HG02623 (cell line): ENCODE data around the gene LCN12.
A peak's percentile ranks its signal among the peaks of the same experiment; 100 is the strongest.

Source experiments
- ATAC-seq: cut with Tn5 transposase; IDR thresholded peaks from one replicate; pipeline ENCODE4 v1.9.1; 2021; ENCODE audit warnings: moderate library complexity; ENCODE audit not compliant: unreplicated experiment

Gene LCN12

DNA sequence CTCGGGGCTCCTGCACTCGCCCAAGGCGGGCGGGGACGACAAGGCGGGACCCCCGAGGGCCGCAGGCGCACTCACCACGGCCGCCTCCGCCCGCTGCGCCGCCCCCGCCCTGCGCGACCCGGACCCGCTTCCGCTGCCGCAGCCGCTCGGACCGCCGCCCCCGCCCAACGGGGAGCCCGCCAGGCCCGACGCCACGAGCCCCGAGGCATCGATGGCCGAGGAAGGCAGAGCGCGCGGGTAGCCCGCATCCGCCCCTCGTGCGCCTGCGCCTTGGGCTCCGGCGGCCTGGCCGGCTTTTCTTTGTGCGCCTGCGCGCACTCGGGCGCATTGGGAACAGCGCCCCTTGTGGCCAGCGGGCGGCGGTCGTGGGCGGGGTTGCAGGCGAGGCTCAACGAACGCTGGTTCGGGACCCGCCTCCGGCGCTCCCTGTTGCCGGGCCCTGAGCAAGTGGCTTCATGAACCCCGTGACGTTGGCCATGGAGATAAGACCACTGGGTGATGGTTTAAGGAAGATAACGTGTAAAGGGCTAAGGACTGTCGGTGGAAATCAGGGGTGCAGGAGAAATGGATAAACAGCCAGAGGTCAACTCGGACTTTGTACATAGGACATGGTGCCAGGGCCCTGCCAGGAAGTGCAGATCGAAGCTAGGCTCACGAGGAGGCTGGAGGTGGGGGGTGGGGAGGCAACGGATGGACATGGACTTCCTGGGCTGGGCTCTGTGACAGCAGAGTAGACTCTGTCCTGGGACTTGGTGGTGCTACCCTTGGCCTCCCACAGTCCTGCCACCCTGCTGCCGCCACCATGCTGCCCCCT, 7.3 kb upstream of the LCN12 start, which contains the start of the genes C8G and FBXW5:
Gene C8G, plus strand, starts transcription at position 725 of the 814 bp plus-strand sequence. Its CDS starts 78 bp downstream, at position 803.
Gene FBXW5, minus strand, starts transcription at position 220 of the 814 bp plus-strand sequence. CDS start 655 bp downstream, outside the sequence.
- peak; percentile 61 for ATAC-seq

DNA sequence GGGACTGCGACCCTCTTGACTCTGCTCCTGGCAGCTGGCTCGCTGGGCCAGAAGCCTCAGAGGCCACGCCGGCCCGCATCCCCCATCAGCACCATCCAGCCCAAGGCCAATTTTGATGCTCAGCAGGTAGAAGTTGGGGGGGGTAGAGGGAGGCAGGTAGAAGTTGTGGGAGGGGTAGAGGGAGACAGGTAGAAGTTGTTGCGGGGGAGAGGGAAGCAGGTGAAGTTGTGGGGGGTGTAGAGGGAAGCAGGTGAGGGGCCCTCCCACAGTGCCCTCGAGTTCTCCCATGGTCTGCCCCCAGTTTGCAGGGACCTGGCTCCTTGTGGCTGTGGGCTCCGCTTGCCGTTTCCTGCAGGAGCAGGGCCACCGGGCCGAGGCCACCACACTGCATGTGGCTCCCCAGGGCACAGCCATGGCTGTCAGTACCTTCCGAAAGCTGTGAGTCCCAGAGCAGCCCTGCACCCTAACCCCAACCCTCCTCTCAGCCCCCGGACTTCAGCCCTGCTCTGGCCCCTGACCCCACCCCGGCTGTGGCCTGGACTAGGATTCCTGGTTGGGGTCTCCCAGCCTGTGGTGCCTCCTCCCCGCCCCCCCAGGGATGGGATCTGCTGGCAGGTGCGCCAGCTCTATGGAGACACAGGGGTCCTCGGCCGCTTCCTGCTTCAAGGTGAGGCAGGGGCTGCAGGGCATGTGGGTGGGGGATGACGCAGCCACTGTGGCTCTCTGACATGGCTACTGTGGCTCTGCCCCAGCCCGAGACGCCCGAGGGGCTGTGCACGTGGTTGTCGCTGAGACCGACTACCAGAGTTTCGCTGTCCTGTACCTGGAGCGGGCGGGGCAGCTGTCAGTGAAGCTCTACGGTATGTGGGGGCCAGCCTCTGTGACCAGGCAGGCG, 6.5 kb upstream of the LCN12 start:
- no peak for ATAC-seq

DNA sequence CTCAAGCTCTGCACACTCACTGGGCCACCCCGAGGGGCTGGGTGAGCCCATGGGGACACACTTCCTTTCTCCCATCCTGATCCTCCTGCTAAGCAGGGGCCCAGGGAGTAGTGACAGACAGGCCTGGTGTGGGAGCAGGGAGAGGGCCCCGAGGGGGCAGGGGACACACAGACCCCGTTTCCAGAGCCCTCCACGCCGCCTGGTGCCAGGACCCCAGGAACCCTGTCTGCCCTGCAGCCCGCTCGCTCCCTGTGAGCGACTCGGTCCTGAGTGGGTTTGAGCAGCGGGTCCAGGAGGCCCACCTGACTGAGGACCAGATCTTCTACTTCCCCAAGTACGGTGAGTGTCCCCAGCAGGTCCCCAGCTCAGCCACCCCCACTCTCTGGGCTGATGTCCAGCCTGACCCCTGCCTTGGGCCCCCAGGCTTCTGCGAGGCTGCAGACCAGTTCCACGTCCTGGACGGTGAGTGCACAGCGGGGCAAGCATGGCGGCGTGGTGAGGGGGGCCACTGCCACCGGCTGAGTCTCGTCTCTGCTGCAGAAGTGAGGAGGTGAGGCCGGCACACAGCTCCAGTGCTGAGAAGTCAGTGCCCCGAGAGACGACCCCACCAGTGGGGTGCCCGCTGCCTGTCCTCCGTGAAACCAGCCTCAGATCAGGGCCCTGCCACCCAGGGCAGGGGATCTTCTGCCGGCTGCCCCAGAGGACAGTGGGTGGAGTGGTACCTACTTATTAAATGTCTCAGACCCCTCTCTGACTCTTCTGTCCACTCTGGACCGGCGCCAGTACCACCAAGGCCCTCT, 5.6 kb upstream of the LCN12 start:
- no peak for ATAC-seq

DNA sequence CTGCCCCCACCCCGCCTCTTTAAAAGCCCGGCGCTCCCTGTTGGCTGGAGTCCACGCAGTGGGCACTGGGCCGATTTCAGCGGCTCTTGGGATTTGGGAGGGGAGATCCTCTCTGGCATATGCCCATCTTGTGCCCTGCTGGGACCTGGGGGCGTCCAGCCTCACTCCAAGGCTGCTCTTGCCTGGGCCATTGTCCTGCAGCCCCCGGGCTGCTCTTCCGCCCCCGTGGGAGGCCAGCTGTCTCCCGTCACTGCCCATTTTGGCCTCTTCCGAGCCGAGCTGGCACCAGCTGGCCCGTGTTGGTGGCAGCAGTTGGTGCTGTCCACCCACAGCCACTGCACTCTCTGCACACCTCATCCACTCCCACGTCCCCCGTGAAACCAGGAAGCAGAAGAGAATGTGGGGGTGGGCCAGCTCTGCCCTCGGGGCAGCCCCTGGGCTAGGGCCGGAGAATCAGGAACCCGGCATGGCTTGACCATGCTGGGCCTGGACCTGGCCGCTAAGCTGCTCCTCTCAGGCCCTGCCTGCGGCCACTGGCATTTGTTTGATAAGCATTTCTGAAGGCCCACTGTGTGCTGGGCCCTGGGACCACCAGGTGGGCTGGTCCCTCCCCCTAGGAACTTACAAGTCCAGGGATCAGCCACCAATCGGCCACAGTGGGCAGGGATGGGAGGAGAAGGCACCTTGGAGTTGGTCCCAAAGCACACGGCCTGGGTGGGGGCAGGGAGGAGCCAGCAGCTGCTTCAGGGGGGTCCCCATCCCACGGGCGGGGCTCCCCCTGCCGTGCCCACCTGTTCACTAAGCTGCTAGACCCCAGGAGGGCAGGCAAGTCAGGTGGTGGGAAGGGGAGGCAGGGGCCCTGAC, 4.8 kb upstream of the LCN12 start:
- ATAC-seq: no peak

DNA sequence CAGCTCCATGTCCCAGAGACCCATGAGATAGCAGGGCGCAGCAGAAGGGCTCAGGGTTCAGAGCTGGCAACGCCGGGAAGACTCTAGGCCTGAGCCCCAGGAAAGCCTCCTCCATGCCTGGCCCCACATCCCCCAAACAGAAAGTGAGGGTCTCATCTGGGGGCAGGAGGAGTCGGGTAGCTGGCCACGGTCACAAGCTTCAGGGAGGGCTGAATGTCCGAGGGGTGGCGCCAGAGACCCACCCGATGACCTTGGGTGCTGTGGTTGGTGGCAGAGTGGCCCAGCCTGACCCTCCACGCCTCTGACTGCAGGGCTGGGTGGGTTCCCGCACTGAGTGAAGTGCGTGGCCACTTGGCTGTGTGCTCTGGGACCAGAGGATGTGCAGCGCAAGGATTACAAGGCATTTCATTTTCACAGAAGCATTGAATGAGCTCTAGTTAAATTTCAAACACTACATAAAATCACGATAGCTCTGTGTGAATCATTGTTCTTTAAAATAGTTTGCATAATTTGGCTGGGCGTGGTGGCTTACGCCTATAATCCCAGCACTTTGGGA, 4.0 kb upstream of the LCN12 start:
- no peak for ATAC-seq

DNA sequence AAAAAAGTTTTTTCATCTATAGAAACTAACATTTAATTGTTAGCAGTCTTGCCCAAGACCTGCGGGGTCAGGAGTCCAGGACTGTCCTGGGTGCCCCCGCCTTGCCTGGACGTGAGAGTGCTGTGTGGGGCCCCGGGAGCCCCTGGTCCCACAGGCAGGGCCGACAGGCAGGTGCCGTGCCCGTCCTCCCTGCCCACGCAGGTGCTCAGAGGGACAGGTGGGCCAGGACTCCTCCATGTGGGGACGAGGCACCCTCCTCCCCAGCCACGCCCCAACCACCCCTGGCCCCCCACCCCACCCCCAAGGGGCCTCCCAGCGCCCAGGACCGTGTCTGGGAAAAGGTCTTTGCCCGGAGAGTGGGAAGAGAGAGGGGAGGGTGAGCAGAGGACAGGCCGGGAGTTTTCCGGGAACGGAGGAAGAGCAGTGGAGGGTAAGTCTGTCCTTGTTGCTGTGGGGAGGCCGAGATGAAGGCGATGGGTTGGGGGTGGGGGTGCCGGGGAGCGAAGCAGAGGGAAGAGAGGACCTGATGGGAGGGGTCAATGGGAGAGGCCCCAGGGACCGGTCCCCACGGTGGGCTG, 2.7 kb upstream of the LCN12 start:
- no peak for ATAC-seq

DNA sequence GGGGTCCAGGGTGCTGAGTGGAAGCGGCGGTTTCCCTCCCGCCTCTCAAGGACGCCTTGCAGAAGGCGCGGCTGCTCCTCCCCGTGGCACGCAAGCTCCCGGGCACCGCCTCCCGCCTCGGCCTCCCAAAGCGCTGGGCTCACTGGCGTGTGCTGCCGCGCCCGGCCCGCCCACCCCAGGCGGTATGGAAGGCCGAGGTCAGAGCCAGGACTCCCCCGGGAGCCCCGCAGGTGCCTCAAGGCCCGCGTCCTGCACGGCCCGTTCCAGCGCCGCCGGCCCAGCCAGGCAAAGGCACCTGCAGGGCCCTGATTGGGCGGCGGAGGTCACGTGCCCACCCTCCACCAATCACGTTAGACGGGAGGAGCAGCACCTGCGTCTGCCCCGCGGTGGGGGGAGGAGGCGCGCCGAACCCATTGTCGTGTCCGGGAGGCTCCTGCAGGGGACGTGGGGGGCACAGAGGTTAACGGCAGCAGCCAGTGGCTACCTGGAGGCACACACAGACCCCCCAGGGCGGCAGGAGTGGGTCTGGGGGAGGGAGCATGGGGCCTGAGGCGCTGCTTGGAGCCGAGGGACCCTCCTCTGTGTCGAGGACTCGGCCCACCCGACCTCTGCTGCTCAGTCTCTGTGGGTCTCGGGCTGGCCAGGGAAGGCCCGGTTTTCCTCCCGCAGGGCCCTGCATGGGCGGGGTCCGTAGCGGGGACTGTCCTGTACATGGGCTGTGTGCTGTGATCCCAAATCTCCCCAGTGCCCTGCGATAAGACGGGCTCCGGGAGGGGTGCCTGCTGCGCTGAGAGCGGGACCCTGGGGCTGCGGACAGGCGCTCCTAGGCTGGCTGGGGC, 2.0 kb upstream of the LCN12 start:
- peak; percentile 72 for ATAC-seq

DNA sequence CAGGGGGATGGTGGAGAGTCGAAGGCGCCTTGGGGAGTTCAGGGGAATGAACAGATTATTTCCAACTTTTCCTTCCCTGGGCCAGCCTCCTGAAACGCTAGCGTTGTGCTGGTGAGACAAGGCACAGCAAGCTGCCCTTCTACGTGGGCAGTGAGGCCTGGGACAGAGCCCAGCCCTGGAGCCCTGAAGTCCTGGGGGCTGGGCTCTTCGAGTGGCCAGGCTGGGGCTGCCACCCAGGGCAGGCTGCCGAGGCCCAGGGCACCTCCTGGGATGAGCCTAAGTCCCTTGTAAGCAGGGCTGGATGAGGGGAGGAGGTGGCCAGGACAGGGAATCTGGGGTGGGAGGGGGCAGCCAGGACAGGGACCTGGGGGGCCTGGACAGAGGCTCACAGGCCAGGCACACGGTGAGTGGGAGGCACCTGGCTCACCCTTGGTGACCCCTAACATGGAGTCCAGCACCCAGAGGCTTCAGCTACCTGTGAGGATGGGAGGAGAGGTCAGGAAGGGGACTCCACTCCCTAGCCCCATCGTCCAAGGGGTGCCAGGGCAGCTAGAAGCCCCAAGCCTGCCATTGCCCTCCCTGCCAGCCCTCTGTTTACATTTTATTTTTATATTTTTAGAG, 1.3 kb upstream of the LCN12 start:
- no peak for ATAC-seq

DNA sequence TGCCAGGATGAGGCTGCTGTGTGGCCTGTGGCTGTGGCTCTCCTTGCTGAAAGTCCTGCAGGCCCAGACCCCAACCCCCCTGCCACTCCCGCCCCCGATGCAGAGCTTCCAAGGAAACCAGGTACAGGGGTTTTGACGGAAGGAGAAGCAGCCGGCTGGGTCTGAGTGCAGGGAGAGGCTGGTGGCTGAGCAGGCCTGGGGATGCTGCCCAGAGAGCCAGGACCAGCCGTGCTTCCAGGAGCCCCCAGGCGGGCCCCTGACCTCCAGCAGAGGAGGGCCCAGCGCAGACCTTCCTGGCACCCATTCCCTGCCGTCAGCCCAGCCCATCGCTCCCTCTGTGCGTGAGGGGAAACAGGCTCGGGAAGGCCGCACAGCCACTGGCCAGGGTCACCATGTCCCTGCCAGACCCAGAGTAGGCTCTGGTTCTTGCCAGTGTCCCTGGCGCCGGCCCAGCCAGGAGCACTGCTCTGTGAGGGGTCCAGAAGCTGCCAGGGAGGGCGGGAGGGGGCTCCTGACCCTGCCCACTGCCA, 313 bp downstream of the LCN12 start:
- no peak for ATAC-seq

DNA sequence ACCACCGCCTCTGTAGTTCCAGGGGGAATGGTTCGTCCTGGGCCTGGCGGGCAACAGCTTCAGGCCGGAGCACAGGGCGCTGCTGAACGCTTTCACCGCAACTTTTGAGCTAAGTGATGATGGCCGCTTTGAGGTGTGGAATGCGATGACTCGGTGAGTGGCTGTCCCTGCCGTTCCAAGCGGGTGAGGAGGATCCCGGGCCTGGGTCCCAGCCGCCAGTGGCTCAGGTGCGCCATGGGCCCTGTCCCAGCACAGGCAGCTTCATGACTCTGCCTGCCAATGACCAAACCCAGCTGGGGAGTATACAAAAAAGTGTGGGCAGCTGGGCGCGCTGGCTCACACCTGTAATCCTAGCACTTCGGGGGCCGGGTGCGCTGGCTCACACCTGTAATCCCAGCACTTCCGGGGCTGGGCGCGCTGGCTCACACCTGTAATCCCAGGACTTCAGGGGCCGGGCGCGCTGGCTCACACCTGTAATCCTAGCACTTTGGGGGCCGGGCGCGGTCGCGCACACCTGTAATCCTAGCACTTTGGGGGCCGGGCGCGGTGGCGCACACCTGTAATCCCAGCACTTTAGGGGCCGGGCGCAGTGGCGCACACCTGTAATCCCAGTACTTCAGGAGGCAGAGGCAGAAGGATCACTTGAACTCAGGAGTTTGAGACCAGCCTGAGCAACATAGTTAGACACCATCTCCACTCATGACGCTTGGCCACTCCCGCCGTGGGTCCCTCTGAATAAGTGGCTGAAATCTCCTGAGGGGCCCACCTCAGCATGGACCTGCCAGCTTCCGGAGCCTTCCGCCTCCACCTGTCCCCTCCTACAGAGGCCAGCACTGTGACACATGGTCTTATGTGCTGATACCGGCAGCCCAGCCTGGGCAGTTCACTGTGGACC, 1.1 kb downstream of the LCN12 start:
- ATAC-seq: no peak

DNA sequence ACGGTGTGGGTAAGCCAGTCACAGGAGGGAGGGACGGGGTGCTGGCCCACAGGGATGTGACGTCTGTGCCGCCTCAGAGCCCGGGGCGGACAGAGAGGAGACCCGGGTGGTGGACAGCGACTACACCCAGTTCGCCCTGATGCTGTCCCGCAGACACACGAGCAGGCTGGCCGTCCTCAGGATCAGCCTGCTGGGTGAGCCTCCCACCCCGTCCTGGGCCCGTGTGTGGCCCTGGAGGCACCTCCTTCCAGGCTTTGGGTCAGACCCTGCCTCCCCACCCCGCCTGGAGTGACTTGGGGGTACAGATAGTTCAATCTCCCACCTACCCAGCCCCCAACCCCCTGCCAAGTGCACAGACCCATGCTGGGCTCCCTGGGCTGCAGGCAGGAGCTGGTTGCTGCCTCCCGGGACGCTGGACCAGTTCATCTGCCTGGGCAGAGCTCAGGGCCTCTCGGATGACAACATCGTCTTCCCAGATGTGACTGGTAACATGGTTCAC, 1.7 kb downstream of the LCN12 start:
- no peak for ATAC-seq

DNA sequence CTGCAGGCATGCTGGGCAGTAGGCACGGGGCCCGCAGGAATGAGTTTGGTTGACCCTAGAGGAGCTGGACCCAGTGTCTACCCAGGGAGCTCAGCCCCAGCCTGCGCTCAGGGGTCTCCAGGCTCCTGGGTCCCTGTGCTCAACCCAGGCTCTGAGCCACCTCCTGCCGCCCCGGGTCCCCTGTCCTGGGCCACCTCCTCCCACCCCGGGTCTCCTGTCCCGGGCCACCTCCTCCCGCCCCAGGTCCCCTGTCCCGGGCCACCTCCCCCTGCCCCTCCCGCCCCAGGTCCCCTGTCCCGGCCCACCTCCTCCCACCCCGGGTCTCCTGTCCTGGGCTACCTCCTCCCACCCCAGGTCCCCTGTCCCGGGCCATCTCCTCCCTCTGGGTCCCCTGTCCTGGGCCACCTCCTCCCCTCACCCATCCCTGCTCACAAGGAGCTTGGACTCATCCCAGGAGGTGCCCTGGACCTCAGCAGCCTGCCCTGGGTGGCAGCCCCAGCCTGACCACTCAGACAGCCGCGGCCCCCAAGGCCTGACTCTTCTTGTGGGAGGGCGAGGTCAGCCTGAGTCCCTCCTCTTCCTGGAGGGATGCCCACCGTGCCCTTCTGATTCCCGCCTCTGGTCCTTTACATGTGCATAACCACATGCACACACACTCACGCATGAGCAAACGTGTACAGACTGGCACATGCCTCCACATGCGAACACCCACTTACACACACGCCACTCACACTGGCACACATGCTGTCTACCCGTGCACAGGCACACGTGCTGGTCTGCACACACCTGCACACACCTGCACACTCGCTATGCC, 2.4 kb downstream of the LCN12 start:
- no peak for ATAC-seq

DNA sequence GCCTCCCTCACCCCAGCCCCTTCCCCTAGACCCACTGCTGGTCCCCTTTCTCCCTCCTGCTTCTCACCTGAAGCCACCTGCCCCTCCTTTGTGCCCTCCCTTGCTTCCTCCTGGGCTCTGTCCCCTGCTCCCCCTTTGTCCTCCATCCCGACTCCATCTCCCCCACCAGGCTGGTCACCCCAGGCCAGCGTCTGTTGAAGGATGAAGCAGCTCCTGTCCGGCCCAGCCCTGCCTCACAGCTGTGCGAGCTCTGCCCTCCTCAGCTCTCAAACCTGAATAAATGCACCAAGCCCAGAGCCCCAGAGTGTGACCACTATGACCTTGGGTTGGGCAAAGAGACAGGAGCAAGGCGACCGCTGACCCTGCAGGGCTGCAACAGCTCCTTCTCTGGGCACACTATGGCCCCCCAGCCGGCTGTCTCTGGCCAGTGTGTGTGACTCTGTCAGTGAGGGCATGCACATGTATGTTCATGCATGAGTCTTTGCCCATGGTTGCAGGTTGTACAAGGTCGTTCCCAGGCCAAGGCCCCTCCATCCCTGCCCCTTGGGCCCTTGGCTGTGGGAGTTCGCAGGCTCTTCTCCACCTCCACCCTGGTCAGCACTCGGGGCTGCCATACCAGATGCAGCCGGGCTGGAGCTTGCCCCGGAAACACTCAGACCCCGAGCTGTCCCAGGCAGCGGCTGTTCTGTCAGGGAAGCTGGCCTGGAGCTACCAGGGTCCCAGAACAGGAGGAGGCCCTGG, 3.3 kb downstream of the LCN12 start:
- ATAC-seq: no peak

DNA sequence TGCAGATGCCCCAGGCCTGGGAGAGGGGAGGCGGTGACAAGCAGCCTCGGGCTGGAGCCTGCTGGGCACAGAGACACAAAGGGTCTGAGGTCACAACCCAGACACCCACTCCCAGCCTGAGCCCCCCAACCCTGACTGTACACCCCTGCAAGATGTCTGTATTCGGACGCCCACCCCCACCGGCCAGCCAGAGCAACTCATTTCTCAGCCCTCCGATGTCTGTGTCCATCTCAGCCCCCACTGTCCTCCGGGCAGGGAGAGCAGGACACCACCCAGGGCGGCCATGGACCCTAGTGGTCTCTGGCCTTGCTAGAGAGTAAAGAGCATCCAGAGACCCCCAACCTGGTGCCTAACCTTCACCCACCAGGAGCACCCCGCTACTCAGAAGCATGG, 3.9 kb downstream of the LCN12 start:
- no peak for ATAC-seq

DNA sequence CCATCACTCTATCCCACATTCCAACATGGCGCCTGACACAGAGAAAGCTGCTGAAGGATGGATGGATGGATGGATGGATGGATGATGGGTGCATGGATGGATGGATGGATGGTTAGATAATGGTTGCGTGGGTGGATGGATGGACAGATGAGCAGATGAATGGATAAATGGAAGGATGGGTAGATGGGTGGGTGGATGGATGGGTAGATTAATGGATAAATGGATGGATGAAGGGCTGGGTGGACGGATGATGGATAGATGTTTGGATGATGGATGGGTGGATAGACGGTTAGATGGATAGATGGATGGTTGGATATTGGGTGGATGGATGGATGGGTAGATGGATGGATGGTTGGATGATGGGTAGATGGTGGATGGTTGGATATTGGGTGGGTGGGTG, 4.5 kb downstream of the LCN12 start:
- no peak for ATAC-seq
